Ishikawa (cell line): ENCODE results near the gene RNF217.

Experiments
- CEBPB ChIP-seq: IDR thresholded peaks from 2 replicates; pipeline ENCODE4 v1.6.1; 2012
- CREB1 ChIP-seq: IDR thresholded peaks from 2 replicates; pipeline ENCODE4 v1.6.1; 2012; ENCODE audit warnings: low read depth
- EGR1 ChIP-seq: IDR thresholded peaks from 2 replicates; pipeline ENCODE4 v1.6.1; 2012
- EP300 ChIP-seq: IDR thresholded peaks from 2 replicates; pipeline ENCODE4 v1.6.1; 2012; ENCODE audit warnings: borderline replicate concordance
- RAD21 ChIP-seq: IDR thresholded peaks from 2 replicates; pipeline ENCODE4 v1.6.1; 2012; ENCODE audit warnings: low read depth
- TAF1 ChIP-seq: IDR thresholded peaks from 2 replicates; pipeline ENCODE4 v1.6.1; 2012; ENCODE audit warnings: low read depth, mild to moderate bottlenecking
- TCF12 ChIP-seq: IDR thresholded peaks from 2 replicates; pipeline ENCODE4 v1.6.1; 2012; ENCODE audit warnings: low read depth
- TEAD4 ChIP-seq: IDR thresholded peaks from 2 replicates; pipeline ENCODE4 v1.6.1; 2012
- YY1 ChIP-seq: IDR thresholded peaks from 2 replicates; pipeline ENCODE4 v1.6.1; 2012; ENCODE audit warnings: low read depth
- ZBTB7A ChIP-seq: IDR thresholded peaks from 2 replicates; pipeline ENCODE4 v1.6.1; 2012; ENCODE audit warnings: low read depth
- TF ChIP-seq, protein P1 (sequence below): IDR thresholded peaks from 2 replicates; pipeline ENCODE4 v1.6.1; 2012; ENCODE audit warnings: low read depth, mild to moderate bottlenecking
- TF ChIP-seq, protein P2 (sequence below): IDR thresholded peaks from 2 replicates; pipeline ENCODE4 v1.6.1; 2012
- TF ChIP-seq, protein P3 (sequence below): IDR thresholded peaks from 2 replicates; pipeline ENCODE4 v1.6.1; 2012

DNA sequence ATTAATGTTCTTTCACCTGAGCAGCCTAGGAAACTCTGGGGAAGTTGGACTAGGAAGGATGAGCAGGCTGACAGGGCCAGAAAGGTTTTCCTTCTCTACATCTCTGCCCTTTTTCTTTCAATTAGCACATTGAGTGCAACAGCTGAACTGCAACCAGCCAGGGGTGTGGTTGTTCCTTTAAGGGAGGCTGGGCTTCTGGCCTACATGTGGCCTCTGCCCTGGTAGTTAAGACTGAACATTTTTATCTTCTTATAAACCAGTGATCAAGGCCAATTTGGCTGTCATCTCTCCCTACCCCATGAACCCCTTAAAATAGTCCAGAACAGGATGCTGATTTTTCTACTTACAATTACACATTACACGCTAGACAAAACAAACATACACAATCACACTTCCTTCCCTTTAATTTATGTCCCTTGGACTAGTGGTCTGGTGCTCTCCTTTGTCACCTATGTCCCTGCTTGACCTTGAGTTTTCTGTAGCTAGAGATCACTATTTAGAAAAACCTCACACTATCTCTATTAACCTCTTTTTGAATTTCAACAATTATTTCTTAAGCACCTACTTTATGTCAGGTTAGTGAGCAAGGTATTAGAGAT, 60.3 kb downstream of the RNF217 start:
- TF ChIP-seq, protein P1, sequence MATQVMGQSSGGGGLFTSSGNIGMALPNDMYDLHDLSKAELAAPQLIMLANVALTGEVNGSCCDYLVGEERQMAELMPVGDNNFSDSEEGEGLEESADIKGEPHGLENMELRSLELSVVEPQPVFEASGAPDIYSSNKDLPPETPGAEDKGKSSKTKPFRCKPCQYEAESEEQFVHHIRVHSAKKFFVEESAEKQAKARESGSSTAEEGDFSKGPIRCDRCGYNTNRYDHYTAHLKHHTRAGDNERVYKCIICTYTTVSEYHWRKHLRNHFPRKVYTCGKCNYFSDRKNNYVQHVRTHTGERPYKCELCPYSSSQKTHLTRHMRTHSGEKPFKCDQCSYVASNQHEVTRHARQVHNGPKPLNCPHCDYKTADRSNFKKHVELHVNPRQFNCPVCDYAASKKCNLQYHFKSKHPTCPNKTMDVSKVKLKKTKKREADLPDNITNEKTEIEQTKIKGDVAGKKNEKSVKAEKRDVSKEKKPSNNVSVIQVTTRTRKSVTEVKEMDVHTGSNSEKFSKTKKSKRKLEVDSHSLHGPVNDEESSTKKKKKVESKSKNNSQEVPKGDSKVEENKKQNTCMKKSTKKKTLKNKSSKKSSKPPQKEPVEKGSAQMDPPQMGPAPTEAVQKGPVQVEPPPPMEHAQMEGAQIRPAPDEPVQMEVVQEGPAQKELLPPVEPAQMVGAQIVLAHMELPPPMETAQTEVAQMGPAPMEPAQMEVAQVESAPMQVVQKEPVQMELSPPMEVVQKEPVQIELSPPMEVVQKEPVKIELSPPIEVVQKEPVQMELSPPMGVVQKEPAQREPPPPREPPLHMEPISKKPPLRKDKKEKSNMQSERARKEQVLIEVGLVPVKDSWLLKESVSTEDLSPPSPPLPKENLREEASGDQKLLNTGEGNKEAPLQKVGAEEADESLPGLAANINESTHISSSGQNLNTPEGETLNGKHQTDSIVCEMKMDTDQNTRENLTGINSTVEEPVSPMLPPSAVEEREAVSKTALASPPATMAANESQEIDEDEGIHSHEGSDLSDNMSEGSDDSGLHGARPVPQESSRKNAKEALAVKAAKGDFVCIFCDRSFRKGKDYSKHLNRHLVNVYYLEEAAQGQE, result no peak
- TF ChIP-seq CEBPB (no peak), RAD21 (no peak), EP300 (no peak), TCF12 (no peak), YY1 (no peak), CREB1 (no peak), EGR1 (no peak), ZBTB7A (no peak), TAF1 (no peak), TEAD4 (no peak)
- TF ChIP-seq, protein P2, sequence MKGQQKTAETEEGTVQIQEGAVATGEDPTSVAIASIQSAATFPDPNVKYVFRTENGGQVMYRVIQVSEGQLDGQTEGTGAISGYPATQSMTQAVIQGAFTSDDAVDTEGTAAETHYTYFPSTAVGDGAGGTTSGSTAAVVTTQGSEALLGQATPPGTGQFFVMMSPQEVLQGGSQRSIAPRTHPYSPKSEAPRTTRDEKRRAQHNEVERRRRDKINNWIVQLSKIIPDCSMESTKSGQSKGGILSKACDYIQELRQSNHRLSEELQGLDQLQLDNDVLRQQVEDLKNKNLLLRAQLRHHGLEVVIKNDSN, result no peak
- TF ChIP-seq, protein P3, sequence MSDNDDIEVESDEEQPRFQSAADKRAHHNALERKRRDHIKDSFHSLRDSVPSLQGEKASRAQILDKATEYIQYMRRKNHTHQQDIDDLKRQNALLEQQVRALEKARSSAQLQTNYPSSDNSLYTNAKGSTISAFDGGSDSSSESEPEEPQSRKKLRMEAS, result no peak
